K562 (cell line): ENCODE data around the gene TRIM37. TPM values are rescaled to one million over a fixed set of nuclear protein-coding genes. Genes with fewer than 3 reads are reported as not detected.

Source experiments
- ETS1 ChIP-seq: conservative IDR thresholded peaks from 2 replicates; pipeline ENCODE4 v1.6.1; 2011; ENCODE audit warnings: low read depth, mild to moderate bottlenecking, low read length; ENCODE audit not compliant: control insufficient read depth
- NFE2 ChIP-seq: IDR thresholded peaks from 2 replicates; pipeline ENCODE4 v1.6.1; 2014; ENCODE audit warnings: antibody characterized with exemption, low read depth
- NR1H2 ChIP-seq: sonication (generic); formaldehyde crosslinking; IDR thresholded peaks from 2 replicates; pipeline ENCODE4 v1.4.0; 2020; ENCODE audit warnings: mild to moderate bottlenecking, missing genetic modification reagents
- SMAD2 ChIP-seq: fragments of 150-350 bp; IDR thresholded peaks from 2 replicates; pipeline ENCODE4 v1.6.1; 2014; ENCODE audit warnings: low read depth, mild to moderate bottlenecking, low read length
- ZNF282 ChIP-seq: sonication (generic); formaldehyde crosslinking; IDR thresholded peaks from 2 replicates; pipeline ENCODE4 v1.8.1; 2023; ENCODE audit warnings: missing genetic modification reagents
- polyA plus RNA-seq, 8 experiments: library from polyadenylated mRNA; depleted of rRNA in 4 of 8; stranded (reverse) in 5 of 8; unstranded in 3 of 8; fragments of >200 nt; fragmentation: Nextera tagmentation in 2 of 8; fragmentation: Illumina TruSeq in 1 of 8; extraction: Ambion mirVana in 2 of 8; extraction: Trizol in 1 of 8; gene quantifications; 2 replicates each; pipeline versions ENCODE4 v1.2.1 to v1.2.3, GENCODE V29; 2011 to 2014; ENCODE audit warnings: inconsistent platforms in 1 of 8, missing spikeins in 1 of 8
- total RNA-seq, 7 experiments: library from RNA; depleted of rRNA in 6 of 7; stranded (reverse); fragments of >200 nt in 6 of 7; fragmentation: Illumina TruSeq in 2 of 7; extraction: Trizol in 2 of 7; gene quantifications; 2 replicates each; pipeline versions ENCODE4 v1.2.1 to v1.2.3, GENCODE V29; 2011 to 2021; ENCODE audit warnings: low replicate concordance in 1 of 7
- TF ChIP-seq, protein P1 (sequence below): fragments of 200-600 bp; sonication (generic); IDR thresholded peaks from one replicate; pipeline ENCODE4 v1.6.1; 2012; ENCODE audit warnings: mild to moderate bottlenecking, low read depth, low read length, inconsistent platforms
- TF ChIP-seq, protein P2 (sequence below): fragments of 200-800 bp; sonication (Bioruptor generic); IDR thresholded peaks from 2 replicates; pipeline ENCODE4 v1.6.1; 2017; ENCODE audit warnings: missing genetic modification characterization, missing compliant biosample characterization

The TRIM37 gene
- total and polyA plus RNA-seq, 9 of the 15 experiments (the other 6 are each of a cell fraction or from before 2014, with no cell fraction given): 4.5 to 31.4 (median 23.8) TPM

DNA sequence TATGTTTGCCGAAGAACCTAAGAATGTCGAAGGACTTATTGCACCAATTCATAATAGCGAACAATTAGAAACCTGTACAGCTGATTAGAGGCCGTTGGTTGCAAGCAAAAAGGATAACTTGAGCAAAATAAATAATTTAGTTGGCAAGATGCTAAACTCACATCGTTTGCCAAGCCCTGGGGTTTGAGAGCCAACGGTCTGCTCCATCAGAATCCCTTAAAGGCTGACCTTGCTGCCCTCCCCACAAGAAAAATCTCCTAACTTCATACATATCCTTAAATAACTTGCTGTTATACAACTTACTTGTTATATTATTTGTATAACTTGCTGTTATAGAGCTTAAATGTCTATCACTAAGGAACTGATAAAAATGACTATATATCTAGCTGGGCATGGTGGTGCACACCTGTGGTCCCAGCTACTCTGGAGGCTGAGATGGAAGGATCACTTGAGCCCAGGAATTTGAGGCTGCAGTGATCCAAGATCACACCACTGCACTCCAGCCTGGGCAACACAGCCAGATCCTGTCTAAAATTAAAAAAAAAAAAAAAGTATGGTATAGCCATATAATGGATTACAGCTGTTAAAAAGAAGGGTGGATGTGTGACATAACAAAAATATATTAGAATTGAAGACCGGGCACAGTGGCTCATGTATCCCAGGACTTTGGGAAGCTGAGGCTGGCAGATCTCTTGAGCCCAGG lies 1.9 kb upstream of the TRIM37 start (continued):
- TF ChIP-seq, protein P1, sequence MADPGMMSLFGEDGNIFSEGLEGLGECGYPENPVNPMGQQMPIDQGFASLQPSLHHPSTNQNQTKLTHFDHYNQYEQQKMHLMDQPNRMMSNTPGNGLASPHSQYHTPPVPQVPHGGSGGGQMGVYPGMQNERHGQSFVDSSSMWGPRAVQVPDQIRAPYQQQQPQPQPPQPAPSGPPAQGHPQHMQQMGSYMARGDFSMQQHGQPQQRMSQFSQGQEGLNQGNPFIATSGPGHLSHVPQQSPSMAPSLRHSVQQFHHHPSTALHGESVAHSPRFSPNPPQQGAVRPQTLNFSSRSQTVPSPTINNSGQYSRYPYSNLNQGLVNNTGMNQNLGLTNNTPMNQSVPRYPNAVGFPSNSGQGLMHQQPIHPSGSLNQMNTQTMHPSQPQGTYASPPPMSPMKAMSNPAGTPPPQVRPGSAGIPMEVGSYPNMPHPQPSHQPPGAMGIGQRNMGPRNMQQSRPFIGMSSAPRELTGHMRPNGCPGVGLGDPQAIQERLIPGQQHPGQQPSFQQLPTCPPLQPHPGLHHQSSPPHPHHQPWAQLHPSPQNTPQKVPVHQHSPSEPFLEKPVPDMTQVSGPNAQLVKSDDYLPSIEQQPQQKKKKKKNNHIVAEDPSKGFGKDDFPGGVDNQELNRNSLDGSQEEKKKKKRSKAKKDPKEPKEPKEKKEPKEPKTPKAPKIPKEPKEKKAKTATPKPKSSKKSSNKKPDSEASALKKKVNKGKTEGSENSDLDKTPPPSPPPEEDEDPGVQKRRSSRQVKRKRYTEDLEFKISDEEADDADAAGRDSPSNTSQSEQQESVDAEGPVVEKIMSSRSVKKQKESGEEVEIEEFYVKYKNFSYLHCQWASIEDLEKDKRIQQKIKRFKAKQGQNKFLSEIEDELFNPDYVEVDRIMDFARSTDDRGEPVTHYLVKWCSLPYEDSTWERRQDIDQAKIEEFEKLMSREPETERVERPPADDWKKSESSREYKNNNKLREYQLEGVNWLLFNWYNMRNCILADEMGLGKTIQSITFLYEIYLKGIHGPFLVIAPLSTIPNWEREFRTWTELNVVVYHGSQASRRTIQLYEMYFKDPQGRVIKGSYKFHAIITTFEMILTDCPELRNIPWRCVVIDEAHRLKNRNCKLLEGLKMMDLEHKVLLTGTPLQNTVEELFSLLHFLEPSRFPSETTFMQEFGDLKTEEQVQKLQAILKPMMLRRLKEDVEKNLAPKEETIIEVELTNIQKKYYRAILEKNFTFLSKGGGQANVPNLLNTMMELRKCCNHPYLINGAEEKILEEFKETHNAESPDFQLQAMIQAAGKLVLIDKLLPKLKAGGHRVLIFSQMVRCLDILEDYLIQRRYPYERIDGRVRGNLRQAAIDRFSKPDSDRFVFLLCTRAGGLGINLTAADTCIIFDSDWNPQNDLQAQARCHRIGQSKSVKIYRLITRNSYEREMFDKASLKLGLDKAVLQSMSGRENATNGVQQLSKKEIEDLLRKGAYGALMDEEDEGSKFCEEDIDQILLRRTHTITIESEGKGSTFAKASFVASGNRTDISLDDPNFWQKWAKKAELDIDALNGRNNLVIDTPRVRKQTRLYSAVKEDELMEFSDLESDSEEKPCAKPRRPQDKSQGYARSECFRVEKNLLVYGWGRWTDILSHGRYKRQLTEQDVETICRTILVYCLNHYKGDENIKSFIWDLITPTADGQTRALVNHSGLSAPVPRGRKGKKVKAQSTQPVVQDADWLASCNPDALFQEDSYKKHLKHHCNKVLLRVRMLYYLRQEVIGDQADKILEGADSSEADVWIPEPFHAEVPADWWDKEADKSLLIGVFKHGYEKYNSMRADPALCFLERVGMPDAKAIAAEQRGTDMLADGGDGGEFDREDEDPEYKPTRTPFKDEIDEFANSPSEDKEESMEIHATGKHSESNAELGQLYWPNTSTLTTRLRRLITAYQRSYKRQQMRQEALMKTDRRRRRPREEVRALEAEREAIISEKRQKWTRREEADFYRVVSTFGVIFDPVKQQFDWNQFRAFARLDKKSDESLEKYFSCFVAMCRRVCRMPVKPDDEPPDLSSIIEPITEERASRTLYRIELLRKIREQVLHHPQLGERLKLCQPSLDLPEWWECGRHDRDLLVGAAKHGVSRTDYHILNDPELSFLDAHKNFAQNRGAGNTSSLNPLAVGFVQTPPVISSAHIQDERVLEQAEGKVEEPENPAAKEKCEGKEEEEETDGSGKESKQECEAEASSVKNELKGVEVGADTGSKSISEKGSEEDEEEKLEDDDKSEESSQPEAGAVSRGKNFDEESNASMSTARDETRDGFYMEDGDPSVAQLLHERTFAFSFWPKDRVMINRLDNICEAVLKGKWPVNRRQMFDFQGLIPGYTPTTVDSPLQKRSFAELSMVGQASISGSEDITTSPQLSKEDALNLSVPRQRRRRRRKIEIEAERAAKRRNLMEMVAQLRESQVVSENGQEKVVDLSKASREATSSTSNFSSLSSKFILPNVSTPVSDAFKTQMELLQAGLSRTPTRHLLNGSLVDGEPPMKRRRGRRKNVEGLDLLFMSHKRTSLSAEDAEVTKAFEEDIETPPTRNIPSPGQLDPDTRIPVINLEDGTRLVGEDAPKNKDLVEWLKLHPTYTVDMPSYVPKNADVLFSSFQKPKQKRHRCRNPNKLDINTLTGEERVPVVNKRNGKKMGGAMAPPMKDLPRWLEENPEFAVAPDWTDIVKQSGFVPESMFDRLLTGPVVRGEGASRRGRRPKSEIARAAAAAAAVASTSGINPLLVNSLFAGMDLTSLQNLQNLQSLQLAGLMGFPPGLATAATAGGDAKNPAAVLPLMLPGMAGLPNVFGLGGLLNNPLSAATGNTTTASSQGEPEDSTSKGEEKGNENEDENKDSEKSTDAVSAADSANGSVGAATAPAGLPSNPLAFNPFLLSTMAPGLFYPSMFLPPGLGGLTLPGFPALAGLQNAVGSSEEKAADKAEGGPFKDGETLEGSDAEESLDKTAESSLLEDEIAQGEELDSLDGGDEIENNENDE: no peak
- TF ChIP-seq NFE2 (no peak), NR1H2 (CRISPR knock-in tag) (no peak), ETS1 (no peak), ZNF282 (CRISPR knock-in tag) (no peak), SMAD2 (no peak)
- TF ChIP-seq, protein P2, sequence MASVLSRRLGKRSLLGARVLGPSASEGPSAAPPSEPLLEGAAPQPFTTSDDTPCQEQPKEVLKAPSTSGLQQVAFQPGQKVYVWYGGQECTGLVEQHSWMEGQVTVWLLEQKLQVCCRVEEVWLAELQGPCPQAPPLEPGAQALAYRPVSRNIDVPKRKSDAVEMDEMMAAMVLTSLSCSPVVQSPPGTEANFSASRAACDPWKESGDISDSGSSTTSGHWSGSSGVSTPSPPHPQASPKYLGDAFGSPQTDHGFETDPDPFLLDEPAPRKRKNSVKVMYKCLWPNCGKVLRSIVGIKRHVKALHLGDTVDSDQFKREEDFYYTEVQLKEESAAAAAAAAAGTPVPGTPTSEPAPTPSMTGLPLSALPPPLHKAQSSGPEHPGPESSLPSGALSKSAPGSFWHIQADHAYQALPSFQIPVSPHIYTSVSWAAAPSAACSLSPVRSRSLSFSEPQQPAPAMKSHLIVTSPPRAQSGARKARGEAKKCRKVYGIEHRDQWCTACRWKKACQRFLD (CRISPR knock-in tag): no peak
